ENCODE results near the gene DLG1.

DNA sequence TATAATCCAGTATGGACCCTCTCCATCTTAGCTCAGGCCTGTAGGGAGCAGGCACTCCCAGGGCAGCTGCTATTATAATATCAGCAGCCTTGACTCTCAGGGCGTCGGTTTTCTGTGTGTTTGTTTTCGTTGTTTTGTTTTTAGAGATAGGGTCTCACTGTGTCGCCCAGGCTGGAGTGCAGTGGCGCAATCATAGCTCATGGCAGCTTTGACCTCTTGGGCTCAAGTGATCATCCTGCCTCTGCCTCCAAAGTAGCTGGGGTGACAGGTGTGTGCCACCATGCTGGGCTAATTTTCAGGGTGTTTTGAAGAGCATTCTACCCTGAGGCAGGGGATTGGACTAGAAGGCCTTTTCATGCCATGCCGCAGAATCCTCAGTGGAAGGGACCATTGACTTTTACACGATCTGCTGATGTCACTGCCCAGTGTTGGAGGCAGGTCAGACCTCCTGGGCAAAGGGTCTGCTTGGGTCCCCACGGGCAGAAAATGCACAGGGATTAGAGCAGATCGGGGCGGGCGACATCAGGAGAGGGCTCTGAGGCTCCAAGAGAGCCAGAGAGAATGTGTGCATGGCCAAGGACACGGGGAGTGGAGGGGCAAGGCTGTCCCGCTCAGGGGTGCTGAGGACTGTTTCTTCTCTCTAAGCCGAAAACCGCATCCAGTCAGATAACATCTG lies 276.5 kb downstream of the DLG1 start:
- TF ChIP-seq, protein P1, sequence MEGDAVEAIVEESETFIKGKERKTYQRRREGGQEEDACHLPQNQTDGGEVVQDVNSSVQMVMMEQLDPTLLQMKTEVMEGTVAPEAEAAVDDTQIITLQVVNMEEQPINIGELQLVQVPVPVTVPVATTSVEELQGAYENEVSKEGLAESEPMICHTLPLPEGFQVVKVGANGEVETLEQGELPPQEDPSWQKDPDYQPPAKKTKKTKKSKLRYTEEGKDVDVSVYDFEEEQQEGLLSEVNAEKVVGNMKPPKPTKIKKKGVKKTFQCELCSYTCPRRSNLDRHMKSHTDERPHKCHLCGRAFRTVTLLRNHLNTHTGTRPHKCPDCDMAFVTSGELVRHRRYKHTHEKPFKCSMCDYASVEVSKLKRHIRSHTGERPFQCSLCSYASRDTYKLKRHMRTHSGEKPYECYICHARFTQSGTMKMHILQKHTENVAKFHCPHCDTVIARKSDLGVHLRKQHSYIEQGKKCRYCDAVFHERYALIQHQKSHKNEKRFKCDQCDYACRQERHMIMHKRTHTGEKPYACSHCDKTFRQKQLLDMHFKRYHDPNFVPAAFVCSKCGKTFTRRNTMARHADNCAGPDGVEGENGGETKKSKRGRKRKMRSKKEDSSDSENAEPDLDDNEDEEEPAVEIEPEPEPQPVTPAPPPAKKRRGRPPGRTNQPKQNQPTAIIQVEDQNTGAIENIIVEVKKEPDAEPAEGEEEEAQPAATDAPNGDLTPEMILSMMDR (IDR thresholded peaks at IDR 0.05), result no peak
- TF ChIP-seq POLR2A (IDR thresholded peaks at IDR 0.05), result no peak
- TF ChIP-seq POLR2AphosphoS5 (IDR thresholded peaks at IDR 0.05; ENCODE audit: insufficient read depth in 1 of 2, low read depth in 1 of 2), result no peak
